Activated T-cell treated with anti-CD3 and anti-CD28 coated beads for 1 hour (primary cell): ENCODE data around the gene PPP1R9B.

Experiments used
- DNase-seq: peaks from one replicate; pipeline ENCODE4 v3.0.0-alpha.2; 2020; ENCODE audit warnings: low read depth

The PPP1R9B gene

DNA sequence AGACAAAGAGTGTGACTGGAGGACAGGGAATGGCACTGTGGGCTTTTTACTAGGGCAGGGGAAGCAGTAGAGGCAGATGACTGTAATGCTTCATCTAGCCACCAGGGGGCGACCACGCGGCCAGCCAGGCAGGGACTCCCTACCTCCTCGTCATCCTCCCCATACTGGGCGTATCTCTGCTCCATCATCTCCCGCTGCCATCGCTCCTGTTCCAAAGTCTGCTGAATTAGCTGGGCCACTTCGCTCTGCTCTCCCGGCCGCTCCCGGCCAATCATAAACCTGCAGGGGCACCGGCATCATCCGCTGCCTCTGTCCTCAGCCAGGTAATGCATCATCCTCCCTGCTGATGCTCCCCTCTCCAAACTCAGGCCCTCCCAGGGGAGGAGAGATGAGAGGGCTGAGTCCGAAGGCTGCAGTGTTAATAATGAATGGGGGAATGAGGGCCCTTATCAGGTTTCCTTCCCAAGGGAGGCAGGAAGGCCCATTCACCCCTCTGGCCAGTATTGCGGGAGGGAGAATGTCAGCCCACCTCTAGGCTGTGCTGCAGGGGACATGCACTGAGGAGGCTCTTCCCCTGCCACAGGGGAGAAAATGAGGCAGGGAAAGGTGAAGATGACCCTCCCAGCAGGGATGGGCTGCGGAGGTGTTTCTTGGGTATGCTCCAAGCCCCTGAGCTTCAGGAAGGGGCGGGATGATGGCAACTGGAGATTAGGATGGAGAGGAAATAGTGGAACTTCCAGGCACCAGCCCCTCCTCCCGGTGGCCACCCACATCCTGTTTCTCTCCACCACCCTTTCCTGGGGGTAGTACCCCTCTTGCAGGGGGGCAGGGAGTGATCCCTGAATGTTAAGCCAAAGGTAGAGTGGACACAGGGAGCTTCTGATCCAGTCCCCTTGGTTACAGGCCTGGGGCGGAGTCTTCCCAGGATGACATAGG lies 10.3 kb downstream of the PPP1R9B start:
- DNase-seq: peak; percentile 74

DNA sequence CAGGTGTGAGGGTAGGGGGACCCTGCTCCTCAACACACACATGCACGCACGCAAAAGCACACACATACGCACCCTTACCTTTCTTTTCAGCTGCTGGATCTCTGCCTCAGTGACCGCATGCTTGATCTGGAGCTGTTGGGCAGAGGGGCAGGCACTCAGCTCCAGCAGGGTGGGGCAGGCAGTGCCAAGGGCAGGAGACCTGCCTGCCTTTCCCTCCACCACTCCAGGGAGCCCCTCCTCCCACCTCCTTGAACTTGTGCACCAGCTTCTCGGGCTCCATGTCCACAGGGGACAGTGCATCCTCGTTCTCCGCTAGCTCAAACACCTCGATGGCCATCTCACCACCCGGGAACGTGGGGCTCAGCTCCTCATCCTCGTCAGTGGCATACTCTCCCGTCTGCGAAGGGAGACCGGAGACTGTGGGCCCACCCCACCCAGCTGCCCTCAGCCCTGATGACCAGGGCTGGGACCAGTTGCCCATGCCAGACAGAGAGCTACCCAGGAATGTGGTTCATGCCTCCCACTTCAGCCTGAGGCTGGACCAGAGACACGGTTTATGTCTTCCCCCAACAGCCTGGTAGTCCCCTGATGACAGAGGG lies 11.2 kb downstream of the PPP1R9B start:
- DNase-seq: no peak

DNA sequence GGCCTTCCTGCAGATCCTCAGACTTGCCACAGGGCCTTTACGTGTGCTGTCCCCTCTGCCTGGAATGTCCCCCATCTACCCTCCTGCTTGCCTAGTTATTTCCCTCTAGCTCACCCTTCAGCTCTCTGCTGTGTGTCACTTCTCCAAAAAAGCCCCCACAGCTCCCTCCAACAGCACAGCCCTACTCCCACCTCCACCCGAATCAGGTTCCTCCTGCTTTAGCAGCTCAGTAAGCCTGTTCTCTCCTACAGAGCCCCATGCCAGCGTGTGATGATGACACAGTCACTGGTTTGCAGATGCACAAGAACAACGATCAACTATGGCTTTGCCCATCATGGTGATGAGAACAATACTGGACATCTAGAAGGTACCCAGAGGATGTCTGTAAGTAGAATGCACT lies 13.4 kb downstream of the PPP1R9B start:
- no peak for DNase-seq

DNA sequence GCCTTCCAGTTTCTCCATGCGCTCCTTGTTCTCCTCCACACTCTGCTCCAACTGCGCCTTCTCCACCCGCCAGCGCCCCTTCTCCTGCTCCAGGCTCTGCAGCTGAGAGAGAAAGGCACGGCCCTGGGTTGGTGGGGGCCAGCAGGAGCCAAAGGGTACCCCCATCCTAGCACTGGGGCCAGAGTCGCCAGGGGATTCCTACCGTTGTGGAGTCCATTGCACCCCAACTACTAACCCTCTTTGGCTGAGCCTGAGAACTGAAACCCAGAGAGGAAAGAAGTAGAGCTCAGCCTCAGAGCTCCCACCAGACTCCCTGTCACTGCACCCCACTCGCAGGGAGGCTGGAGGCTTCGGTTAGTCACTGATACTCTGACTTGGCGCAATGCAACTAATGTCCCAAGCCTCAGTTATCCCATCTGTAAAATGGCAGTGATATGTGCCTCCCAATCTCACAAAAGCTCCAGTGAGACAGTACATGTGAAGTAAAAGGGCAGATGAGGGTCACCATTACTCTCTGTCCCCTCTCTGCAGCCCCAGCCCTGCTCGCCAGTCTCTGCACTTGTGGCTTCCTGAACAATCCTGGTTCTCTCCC lies 14.3 kb downstream of the PPP1R9B start:
- no peak for DNase-seq

DNA sequence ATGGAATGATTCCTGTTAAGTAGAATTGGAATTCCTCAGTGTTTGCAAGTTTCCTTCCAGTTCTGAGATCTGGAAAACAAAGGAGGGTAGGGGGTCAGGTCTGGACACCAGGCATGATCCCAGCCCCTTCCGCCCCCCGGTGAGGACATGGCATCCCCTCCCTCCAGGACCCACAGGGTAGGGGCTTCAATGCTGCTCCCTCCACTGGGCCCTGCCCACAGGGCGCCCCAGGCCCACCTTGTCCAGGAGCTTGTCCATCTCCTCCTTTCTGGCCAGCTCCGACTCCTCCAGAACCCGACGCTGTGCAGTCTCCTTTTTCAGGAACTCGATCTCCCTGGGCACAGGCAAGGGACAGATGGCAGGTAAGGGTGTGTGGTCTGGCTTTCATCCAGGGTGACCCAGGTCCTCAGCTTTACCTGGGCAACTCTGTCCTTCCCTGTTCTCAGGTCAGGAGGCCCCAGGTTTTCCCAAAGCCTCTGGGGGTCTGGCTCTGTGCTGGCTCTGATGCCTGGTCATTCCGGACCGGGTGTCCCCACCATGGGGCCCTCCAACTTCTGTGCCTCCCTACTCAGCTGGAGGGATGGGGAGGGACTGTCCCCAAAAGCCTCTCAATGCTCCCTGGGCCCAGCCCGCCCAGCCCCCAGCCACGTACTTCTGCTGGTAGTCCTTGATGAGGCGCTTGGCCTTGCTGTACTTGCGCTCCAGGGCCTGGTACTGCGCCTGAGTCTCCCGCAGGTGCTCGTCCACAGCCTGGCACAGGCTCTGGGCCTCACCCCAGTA lies 15.0 kb downstream of the PPP1R9B start:
- no peak for DNase-seq

DNA sequence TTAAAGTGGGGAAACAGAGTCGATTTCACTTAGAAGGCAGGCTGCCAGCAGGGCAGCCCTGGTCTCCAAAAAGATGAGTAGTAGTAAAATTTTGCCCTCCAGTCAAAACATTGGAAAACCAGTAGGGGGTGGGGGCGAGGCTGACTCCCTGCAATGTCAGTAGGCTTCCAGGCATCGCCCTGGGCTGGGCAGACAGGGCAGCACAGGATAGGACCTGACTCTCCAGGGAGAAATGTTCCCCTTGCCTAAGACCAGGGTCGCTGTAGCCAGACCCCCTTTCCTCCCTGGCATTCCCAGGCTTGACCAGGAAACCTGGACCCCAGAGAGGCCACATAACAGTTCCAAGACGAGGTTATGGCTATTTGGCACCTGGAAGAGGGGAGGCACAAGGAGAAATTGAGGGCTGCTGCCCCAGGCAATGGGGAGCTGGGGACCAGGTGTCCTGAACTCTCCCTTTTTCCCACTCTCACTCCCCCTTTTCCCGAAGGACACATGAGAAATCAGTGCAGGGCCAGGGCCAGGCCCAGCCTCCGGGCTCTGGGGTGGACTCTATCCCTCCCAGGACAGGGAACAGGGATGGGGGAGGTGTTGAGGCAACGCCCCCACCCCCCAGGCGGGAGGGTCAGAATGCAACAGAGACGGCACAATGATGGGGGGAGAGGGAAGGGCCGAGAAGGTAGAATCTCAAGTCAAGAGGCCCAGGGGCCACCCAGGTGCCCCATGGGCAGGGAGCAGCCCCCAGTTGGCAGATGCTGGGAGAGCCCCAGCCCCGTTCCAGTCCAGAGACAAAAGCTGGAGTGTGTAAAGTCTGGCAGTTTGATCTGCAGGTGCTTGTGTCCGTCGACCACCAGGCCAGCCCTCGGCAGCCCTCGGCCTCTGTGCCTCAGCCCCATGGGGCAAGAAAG lies 16.0 kb downstream of the PPP1R9B start:
- DNase-seq: no peak

DNA sequence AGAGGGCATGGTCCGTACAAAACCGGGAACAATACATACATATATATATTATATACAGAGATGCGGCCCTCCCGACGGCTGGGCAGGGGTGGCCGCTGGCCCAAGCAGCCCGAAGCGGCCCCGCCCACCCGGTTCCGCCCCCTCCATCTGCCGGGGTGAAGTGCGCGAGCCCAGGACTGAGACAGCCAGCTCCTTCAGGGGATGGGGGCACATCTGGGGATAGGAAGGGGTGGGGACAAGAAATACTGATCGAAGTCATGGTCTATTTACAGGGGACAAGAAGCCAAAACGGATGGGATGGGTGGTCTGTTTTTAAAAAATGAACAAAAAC lies 16.7 kb downstream of the PPP1R9B start:
- no peak for DNase-seq

DNA sequence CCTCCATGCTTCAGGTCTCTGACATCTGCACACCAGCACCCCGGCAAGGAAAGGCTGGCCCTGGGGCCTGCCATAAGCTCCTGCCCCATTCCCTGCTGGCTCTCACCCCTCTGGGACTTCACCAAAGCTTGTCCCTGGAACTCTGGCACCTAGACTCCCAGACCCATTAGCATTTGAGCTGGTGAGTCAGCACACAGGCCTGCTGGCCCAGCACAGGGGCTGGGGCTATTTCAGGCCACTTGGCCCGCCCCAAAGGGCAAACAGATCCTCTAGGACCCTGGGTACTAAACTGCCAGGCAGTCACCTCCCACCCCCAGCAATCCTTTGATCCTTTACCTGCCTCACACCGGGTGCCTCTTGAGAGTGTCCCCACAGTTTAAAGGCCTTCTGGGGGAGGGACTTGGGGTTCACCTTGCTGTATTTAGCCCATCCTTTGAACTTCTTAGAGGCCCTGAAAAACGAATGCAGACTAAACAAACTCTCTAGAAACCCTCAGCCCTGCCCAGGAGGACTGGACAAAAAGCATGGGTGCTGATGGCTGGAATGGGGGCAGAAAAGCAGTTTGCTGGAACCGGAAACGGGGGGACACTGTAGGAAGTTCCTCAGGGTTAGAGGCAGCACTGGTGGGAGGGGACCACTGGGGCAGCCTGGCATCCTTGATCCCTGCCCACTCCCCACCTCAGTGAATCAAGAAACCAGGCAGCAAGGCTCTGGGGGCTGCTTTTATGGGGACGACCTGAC lies 17.3 kb downstream of the PPP1R9B start:
- DNase-seq: no peak

DNA sequence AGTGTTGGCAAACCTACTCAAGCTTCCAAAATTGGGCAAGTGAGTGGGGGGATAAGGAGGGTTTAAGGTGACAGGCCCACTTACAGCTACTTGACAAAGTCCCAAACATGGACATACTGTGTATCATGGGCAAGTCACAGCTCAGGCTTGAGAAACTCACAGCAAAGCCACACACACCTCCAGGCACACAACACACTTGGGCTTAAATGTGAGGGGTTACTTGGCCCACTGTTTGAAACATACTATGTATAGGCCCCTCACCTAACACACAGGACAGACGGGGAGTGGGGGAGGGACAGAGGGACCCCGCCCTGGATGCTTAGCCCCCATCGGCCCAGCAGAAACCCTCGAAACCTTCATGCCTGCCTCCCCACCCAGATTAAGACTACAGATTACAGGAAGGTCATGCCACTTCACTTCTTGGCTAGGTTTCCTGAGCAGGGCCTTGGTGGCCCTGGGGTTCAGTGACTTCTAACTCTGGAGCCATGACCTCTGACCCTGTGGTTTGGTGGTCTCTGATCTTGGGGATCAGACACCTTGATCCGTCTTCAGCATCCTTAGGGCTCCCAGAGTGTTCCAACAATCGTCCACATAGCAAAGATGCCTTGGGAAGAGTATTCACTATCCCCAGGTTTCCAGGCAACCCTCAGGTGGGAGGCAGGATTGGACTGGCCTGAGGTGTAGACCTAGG lies 18.2 kb downstream of the PPP1R9B start:
- DNase-seq: no peak

DNA sequence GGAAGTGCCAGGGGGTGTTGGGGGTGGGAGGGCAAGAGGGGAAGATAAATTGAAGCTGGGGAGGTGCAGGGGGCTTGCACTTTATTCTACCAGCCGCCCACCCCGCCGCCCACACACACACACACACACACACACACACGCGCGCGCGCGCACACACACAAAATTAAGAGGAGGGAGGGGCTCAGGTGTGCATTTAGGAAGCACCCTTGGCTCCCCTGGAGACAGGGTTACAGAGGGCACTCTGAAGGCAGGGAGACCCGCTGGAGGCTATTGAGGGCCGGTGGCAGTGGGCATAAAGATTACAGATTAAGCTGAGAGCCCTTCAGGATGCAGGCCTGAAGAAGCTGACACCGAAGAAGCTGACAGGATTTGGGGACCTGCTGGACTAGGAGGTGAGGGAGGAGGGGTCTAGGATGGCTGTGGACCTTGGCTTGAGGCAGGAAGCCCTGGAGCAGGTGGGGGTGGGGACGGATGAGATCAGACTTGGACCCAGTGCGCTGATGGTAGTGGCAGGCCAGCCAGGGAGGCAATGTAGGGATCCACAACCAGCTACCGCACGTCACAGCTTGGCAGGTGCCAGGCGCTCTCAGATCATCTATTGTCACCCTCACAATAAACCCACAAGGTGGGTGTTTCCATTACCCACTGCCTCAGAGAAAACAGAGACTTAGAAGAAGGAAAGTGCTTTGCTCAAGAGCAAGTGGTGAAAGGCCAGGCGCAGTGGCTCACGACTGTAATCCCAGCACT lies 19.7 kb downstream of the PPP1R9B start:
- DNase-seq: no peak

DNA sequence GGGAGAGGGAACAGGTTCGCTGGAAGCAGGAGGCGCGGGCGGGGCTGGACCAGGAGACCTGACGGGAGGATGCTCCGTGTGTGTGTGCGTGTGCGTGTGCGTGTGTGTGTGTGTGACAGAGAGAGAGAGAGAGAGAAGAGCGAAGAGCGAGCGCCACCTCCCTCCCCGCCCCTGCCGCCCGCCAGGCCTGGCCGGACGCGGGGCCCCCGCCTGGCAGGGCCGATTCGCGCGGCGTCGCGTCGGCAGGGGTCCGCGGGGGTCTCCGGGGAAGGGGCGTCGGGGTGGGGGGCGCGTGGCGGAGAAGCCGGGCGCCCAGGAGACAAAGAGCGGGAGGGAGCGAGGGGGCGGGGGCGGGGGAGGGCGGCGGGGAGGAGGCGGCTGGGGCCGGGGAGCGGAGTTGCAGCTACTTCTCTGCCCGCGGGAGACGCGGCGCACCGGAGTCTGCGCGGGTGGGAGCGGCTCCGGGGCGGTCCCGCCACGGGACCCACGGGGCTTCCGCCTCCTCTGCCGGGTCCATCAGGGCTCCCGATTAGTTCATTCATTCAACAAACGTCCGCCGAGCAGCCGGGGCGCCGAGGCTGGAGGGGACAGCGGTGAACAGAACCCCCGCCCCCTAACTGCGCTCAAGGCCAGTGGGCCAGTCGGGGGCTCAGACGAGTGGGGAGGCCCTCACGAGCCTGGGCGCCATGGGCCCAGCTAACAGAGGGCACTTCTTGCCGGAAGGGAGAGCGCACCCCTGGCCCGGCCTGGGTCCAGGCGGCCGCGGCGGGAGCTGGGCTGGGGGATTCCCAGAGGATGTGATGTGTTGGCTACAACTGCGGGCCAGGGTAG lies 20.5 kb downstream of the PPP1R9B start, which contains the start of gene SAMD14:
Gene SAMD14, minus strand, starts transcription at position 433 of the 831 bp plus-strand sequence. CDS start 5,201 bp downstream, outside the sequence.
- DNase-seq: peak; percentile 31

DNA sequence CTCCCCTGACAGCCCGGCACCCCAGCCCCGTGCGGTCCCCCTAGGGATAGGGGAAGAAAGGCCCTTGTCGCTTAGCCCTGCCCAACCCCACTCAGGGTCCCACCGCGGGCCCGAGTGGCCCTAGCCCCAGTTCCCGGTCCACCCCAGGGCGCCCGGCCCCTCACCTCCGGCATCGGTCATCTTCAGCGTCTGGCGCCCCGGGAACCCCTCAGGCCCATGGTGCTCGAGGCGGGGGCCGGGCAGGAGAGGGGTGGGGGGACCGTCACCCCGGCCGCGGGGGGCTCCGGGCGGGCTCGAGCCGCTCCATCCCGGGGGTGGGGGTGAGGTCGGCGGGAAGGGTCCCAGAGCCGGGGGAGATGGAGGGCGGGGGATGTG lies 21.1 kb downstream of the PPP1R9B start:
- DNase-seq: no peak

DNA sequence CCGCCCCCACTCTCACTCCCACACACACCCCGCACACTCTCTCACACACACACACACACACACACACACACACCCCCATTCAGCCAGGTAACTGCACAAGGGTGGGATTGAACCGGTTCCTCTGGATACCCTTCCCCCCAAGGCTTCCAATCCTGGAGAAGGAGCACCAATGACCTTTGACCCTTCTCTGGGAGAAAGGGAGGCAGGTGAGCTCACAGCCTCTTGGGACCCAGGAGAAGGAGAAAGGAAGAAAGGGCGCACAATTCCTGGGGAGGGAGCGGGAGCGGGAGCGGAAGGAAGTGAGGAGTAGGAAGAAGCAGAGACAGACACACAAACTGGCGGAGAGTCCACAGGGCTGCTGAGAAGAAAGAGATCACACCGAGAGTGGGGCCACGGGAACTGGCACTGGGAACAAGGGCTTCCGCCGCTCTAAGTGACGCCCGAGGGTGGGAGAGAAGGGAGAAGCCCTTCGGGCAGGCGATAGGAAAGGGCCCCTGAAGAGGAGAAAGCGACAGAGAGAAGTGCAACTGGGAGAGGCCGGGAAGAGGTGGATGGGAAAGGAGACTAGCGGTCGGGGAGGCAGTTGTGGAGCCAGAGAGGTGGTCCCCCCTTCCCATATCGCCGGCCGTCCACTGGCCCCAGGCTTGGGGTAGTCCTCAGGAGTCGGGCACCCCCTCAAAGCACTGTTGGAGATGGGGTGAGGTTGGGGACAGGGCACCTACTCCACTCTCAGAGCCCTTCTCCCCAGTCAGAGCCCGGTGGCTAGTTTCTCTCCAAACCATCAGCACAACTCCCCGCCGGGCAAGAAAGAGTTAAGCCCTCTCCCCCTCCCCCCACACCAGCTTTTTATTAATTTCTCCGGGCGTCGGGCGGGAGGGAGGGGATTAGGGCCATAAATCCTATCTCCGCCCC lies 21.8 kb downstream of the PPP1R9B start:
- no peak for DNase-seq

DNA sequence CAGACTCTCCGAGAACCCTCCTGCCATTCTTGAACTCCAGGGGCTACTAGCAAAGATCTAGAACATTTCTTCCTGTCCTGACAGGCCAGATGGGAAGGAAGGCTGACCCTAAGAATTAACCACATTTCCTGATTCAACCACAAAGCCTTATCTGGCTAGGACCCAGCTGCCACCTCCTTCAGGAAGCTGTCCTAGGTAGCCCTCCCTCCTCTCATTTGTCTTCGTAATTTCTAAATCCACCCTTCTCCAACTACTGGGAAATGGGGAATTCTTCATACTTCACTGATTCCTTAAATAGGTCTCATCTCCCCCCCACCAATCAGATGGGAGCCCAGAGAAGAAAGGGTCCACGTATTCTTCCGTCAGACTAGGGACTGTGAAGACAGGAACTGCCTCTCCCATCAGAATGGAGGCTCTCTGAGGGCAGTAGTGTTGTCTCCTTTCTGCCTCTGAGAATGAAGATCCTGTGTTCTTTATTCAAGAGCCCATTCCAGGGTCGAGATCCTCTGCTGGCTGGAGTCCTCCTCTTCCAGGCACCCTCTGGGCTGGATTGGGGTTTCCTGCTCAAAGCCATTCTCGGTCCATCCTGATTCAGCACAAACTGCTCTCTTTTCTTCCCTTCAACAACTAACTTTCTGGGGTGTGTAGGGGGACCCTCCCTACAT lies 22.6 kb downstream of the PPP1R9B start:
- DNase-seq: no peak

DNA sequence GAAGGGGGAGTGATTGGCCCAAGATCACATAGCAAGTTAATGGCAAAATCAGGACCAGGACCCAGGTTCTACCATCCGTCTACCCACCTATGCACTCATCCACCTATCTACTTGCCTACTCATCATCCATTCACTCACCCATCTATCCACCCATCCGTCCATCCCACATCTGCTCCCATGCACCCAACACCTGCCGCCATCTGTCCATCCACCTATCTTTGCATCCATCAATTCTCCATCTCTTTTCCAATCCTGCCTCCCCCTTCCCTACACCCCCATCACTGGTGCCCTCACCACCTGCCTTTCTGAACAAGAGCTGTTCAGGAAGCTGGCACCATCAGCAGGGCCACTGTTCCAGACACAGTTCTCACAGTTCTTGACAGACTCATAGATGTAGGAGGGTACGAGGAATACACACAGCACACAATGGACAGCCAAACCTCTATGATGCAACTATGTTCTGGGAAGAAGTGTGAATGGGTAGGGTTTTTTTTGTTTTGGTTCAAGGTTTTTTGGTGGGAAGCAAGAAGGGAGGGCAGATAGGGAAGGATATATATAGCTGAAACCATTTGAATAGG lies 25.0 kb downstream of the PPP1R9B start:
- no peak for DNase-seq

DNA sequence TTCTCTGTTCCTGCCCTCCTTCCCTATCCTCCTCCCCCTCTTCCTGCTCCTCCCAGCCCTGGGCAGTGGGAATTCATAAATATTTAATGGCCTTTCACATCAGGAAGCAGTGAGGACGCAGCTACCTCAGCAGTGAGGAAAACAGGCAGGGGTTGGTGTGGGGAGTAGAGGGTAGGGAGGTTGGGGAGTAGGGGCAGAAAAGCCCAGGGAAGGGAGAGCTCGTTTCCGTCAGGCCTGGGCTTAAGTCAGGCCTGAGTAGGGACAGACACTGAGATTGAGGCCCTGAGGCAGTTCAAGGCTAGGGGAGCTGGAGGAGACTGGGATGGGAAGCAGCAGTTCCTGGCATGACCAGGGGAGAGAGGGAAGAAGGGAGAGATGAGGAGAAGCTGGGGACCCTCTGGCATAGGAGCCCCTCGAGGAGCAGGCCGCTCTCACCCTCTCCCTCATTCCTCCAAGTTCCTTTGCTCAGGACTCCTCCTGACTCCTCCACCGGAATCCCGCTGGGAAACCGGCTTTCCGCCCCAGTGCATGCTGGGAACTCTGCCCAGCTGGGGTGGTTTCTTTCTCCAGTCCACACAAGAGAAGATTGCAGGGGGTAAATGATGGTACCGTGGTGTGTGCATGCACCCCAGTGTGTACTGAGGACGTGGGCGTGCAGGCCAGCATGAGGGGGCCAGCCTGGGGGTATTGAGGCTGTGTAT lies 26.7 kb downstream of the PPP1R9B start:
- DNase-seq: no peak
